ENCODE measurements around the gene PACSIN2. TPM values are rescaled to one million over a fixed set of nuclear protein-coding genes. Genes with fewer than 3 reads are reported as not detected.
"Not testable (repeated sequence)": the region's sequence is repeated elsewhere in the genome, so short reads cannot be mapped to it uniquely, and the experiment has no call there.

Gene PACSIN2
- total RNA-seq, 1 donor from 2014 or later = 63.0 TPM

DNA sequence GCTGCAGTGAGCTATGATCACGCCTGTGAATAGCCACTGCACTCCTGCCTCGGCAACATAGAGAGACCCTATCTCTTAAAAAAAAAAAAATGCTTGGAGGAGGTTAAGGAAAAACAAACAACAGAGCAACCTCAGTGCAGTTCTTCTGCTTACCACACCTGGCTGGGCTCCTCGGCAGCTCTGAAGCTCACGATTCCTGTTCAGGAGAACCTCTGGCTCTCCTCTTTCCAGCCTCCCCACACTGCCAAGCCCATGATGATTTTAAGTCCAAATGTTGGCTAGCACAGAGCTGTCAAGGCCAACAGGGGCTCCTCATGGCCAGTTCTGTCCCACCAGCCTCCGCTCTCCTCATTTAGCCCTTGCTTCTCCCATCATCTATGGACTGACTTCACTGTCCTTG lies 88.2 kb downstream of the PACSIN2 start:
- TF ChIP-seq, protein P1, sequence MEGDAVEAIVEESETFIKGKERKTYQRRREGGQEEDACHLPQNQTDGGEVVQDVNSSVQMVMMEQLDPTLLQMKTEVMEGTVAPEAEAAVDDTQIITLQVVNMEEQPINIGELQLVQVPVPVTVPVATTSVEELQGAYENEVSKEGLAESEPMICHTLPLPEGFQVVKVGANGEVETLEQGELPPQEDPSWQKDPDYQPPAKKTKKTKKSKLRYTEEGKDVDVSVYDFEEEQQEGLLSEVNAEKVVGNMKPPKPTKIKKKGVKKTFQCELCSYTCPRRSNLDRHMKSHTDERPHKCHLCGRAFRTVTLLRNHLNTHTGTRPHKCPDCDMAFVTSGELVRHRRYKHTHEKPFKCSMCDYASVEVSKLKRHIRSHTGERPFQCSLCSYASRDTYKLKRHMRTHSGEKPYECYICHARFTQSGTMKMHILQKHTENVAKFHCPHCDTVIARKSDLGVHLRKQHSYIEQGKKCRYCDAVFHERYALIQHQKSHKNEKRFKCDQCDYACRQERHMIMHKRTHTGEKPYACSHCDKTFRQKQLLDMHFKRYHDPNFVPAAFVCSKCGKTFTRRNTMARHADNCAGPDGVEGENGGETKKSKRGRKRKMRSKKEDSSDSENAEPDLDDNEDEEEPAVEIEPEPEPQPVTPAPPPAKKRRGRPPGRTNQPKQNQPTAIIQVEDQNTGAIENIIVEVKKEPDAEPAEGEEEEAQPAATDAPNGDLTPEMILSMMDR (conservative IDR thresholded peaks at IDR 0.05; ENCODE audit: low read depth, low read length) = no peak
- no peak overlapping the region for H3K4me3 ChIP-seq (ENCODE audit: low read depth, low read length)
- DNase-seq (ENCODE audit: low read depth) = no peak

DNA sequence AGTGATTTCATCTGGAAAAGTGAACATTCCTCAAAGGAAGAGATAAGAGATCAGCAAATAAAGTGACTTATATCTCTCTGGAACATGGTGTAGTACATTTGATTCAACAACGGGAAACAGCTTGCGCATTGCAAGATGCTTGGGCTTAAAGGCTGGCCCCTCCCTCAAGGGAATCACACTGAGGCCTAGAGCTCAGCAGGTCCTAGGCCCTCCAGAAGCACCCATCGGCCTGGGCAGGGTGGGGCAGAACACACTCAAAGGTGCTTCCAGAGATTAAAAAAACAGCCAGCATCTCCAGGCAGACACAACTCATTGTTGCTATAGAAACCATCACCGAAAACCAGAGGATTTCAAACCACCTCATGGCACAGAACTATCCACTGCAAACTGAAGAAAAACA lies 88.8 kb downstream of the PACSIN2 start:
- no peak for DNase-seq (ENCODE audit: low read depth)
- no peak overlapping the region for H3K4me3 ChIP-seq (ENCODE audit: low read depth, low read length)
- TF ChIP-seq, protein P1 (conservative IDR thresholded peaks at IDR 0.05; ENCODE audit: low read depth, low read length) = no peak

DNA sequence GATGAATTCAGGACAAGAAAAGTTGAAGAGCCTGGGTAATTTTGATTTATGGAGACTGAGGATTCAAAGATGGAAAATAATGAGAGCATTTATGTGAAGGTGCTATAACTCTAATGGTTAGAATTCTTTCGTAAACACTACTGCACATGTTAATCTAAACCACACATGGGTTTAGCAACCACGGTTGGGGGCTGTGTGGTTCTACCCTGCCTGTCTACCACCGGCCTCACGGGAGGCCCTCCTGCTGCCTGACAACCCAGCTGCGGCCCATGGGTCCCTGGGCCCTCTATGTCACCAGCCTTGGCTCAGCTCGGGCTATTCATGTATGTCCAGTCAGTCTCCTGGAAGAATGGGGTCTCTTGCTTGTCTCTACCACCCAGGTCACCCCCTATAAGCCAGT lies 89.4 kb downstream of the PACSIN2 start:
- TF ChIP-seq, protein P1 (conservative IDR thresholded peaks at IDR 0.05; ENCODE audit: low read depth, low read length) = no peak
- no peak for DNase-seq (ENCODE audit: low read depth)
- H3K4me3 ChIP-seq (ENCODE audit: low read depth, low read length) = no peak overlapping the region

DNA sequence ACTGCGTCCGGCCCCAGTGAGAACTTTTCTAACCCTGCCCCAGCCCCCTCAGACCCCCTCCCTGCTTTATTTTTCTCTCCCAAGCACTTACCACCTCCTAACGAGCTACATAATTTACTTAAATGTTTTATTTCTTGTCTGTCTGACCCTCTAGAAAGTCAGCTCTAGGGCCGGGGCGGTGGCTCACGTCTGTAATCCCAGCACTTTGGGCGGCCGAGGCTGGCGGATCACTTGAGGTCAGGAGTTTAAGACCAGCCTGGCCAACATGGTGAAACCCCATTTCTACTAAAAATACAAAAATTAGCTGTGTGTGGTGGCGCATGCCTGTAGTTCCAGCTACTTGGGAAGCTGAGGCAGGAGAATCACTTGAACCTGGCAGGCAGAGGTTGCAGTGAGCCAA lies 89.9 kb downstream of the PACSIN2 start:
- DNase-seq (ENCODE audit: low read depth); H3K4me3 ChIP-seq (ENCODE audit: low read depth, low read length): not testable (repeated sequence)

DNA sequence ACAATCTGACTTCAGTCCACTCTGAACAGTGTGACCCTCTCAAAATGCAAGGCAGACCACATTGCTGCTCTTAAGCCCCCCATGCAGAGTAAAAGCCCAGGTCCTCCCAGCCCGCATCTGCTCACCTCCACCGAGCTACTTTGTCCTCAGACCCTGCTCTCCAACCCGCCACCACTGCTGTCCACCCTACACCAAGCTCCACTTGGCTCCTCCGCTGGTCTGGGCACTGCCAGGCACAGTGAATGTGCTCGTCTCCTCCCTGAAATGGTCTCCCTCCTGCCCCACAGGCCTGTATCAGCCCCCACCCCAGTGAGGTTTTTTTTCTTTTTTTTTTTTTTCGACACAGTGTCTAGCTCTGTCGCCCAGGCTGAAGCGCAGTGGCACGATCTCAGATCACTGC lies 90.5 kb downstream of the PACSIN2 start:
- no peak for DNase-seq (ENCODE audit: low read depth)
- TF ChIP-seq, protein P1 (conservative IDR thresholded peaks at IDR 0.05; ENCODE audit: low read depth, low read length) = no peak
- H3K4me3 ChIP-seq (ENCODE audit: low read depth, low read length) = no peak overlapping the region

DNA sequence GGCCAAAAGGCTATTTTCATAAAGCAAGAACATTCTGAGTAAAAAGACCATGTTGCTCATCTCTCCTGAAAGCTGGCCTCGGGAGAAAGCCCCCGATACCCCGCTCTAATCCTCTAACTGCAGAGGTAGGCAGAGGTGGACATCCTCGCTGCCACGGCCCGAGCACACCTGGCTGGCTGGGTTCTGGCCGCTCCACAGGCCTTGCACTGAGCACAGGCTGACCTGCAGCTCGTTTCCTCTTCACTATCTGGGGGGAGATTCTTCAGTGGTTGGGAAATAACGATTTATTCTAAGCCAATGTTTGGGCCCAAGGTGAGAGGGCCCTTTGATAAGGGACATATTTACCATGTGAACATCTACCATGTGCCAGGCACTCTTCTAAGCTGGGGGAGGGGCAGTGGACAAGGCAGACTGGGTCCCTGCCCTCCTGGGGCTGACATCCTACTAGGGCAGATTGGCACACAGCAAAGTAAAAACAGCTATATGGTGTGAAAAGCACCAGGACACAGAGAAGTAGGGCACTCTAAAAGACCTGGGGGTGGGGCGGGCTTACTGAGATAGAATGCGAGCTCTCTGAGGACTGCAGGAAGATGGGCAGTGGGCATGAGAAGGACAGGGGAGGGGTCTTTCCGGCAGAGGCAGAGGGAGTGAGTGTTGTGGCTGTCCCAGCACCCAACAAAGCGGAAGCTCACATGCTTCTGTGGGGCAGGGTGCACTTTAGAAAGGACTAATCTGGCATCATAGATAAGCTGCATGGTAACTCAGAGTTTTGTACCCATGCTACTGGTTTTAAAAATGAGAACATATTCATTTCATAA lies 92.4 kb downstream of the PACSIN2 start:
- no peak overlapping the region for H3K4me3 ChIP-seq (ENCODE audit: low read depth, low read length)
- TF ChIP-seq, protein P1 (conservative IDR thresholded peaks at IDR 0.05; ENCODE audit: low read depth, low read length) = no peak
- DNase-seq (ENCODE audit: low read depth) = no peak

DNA sequence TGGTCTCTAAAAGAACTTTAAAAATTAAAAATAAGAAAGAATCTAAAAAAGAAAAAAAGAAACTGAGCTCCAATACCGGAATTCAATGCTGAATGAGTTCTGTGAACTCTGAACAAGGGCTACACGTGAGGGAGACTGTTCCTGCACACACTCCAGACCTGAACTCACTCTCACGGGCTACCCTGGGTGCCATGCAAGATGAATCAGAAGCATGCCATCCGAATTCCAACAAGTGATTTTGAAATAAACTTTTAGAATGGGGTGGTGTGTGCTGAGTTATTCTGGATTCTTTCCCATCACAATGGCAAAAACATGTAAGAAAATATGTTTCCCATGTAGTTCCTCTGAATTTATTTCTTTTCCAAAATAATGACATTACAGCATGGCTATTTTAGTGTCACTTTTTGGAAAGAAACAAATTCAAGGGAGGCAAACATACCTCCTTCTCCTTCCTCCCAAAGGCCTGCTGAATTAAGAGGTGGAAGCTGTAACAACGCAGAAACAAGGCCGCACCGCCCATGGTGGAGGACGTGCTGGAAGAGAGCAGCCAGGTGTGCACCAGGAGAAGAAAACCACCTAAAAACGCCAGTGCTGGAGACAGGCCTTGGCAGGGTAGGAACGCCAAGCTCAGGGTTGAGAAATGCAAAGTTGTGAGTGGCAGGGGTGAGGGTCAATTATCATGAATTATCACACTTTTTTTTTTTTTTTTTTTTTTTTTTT lies 94.7 kb downstream of the PACSIN2 start:
- DNase-seq (ENCODE audit: low read depth) = peak; percentile 52
- TF ChIP-seq, protein P1 (conservative IDR thresholded peaks at IDR 0.05; ENCODE audit: low read depth, low read length) = no peak
- no peak overlapping the region for H3K4me3 ChIP-seq (ENCODE audit: low read depth, low read length)
